OCI-LY7 (cell line): ENCODE results near the gene MIEN1. TPM values are rescaled to one million over a fixed set of nuclear protein-coding genes. Genes with fewer than 3 reads are reported as not detected.

ENCODE experiments used
- BruUV-seq: library from RNA; stranded (reverse); fragments of 400-500 nt; replicated peaks from 2 replicates; lab custom pipeline; 2021; lab: Mats Ljungman, UMichigan
- CTCF ChIA-PET: fragments of 300-600 bp; sonication (Branson Sonifier 250); formaldehyde crosslinking; loops from one replicate; lab custom pipeline; 2022; ENCODE audit warnings: antibody characterized with exemption; ENCODE audit not compliant: unreplicated experiment; lab: Charles Lee
- POLR2A ChIA-PET: fragments of 300-600 bp; sonication (Branson Sonifier 250); formaldehyde crosslinking; loops from one replicate; lab custom pipeline; 2022; ENCODE audit warnings: antibody characterized with exemption; lab: Charles Lee
- DNase-seq: peaks from one replicate; pipeline ENCODE4 v3.0.0-alpha.2; 2015; ENCODE audit warnings: low spot score
- H2AFZ ChIP-seq: fragments of 200-600 bp; sonication (generic), shearing (Covaris generic); 2 replicates; pipeline ENCODE4 v1.6.1; 2014; ENCODE audit warnings: mild to moderate bottlenecking, antibody characterized with exemption, low read length, moderate library complexity
- H3K27ac ChIP-seq: fragments of 200-600 bp; sonication (generic); 2 replicates; pipeline ENCODE4 v1.5.1; 2014; ENCODE audit warnings: mixed run types, low read depth, mild to moderate bottlenecking, moderate library complexity, low read length, inconsistent platforms; ENCODE audit not compliant: poor library complexity, severe bottlenecking
- H3K36me3 ChIP-seq: fragments of 200-600 bp; sonication (generic); 2 replicates; pipeline ENCODE4 v1.6.1; 2014; ENCODE audit warnings: mild to moderate bottlenecking, antibody characterized with exemption, low read length, moderate library complexity, mixed read lengths; ENCODE audit not compliant: insufficient read depth
- H3K4me1 ChIP-seq: fragments of 200-600 bp; sonication (generic); 2 replicates; pipeline ENCODE4 v1.5.1; 2014; ENCODE audit warnings: mild to moderate bottlenecking, low read length; ENCODE audit not compliant: insufficient read depth, poor library complexity, severe bottlenecking
- H3K4me2 ChIP-seq: fragments of 200-600 bp; sonication (generic); 2 replicates; pipeline ENCODE4 v1.6.1; 2014; ENCODE audit warnings: mild to moderate bottlenecking, low read length
- H3K4me3 ChIP-seq: fragments of 200-600 bp; sonication (generic); 2 replicates; pipeline ENCODE4 v1.5.1; 2014; ENCODE audit warnings: mild to moderate bottlenecking, low read depth, low read length; ENCODE audit not compliant: poor library complexity, severe bottlenecking
- H3K79me2 ChIP-seq: fragments of 200-600 bp; sonication (generic); 2 replicates; pipeline ENCODE4 v1.6.1; 2016; ENCODE audit warnings: low read depth, mild to moderate bottlenecking, low read length, moderate library complexity, mixed read lengths; ENCODE audit not compliant: insufficient read depth
- H3K9me2 ChIP-seq: fragments of 200-600 bp; sonication (generic); 2 replicates; pipeline ENCODE4 v1.6.1; 2016; ENCODE audit warnings: mild to moderate bottlenecking, low read length, mixed read lengths; ENCODE audit not compliant: insufficient read depth
- H3K9me3 ChIP-seq: fragments of 200-600 bp; sonication (generic); 2 replicates; pipeline ENCODE4 v1.6.1; 2014; ENCODE audit warnings: mild to moderate bottlenecking, mixed run types, low read length, mixed read lengths
- H4K20me1 ChIP-seq: fragments of 200-600 bp; sonication (generic); 2 replicates; pipeline ENCODE4 v1.6.1; 2014; ENCODE audit warnings: mild to moderate bottlenecking, antibody characterized with exemption, low read length, moderate library complexity, mixed read lengths; ENCODE audit not compliant: insufficient read depth
- EZH2phosphoT487 ChIP-seq: fragments of 200-600 bp; sonication (generic); IDR thresholded peaks from 2 replicates; pipeline ENCODE4 v1.6.1; 2018; ENCODE audit warnings: low read depth, borderline replicate concordance, mild to moderate bottlenecking, mixed run types, antibody characterized with exemption, low read length, moderate library complexity, mixed read lengths
- intact Hi-C: fragments of 100-400 bp; cut with micrococcal nuclease; formaldehyde crosslinking; loops from one replicate; pipeline ENCODE4 v1.10.0; 2022; ENCODE audit not compliant: unreplicated experiment
- total RNA-seq, 2 experiments: library from RNA; depleted of rRNA in 1 of 2; stranded (reverse); fragments of >200 nt in 1 of 2; shearing (Covaris generic) in 1 of 2; gene quantifications; 2 replicates each; pipeline ENCODE4 v1.2.3, GENCODE V29; 2014 to 2022
- TF ChIP-seq, protein P1 (sequence below): fragments of 200-600 bp; sonication (generic); conservative IDR thresholded peaks from 2 replicates; pipeline ENCODE4 v1.5.1; 2014; ENCODE audit warnings: mild to moderate bottlenecking, antibody characterized with exemption, low read length, moderate library complexity, mixed read lengths

Gene MIEN1
- total RNA-seq, 2 experiments from 2014 or later: 55.4 to 89.9 TPM

GRCh38 chr17:39754161-39754957 lies 24.0 kb upstream of the MIEN1 start:
- no peaks in the 10 kb centered on the region for H3K9me2 ChIP-seq
- CTCF ChIA-PET: interaction anchor here (1.7 kb wide), 1 partner anchor 133 kb away, joined by 5 read pairs; no protein-coding TSS in a partner anchor
- intact Hi-C loops: loop anchor here (1.0 to 10.0 kb wide), 10 partner anchors 24 to 300 kb away; partner anchors contain the start of genes IKZF3, LRRC3C, MED1 and MIEN1

GRCh38 chr17:39753514-39754160 lies 23.3 kb upstream of the MIEN1 start:
- DNase-seq: peak; percentile 78

More at GRCh38 chr17:39754161-39754957, 24.0 kb upstream of the MIEN1 start:
- peaks cover 73% of the 10 kb centered on the region for H3K4me1 ChIP-seq
- POLR2A ChIA-PET: interaction anchor here (0.6 to 3.8 kb wide), 6 partner anchors 18 to 136 kb away, joined by 3 to 27 read pairs (median 10); no protein-coding TSS in a partner anchor
- peaks cover 14% of the 10 kb centered on the region; the same call in 1 of the 2 replicates for H3K79me2 ChIP-seq
- H4K20me1 ChIP-seq: no peaks in the 10 kb centered on the region
- peaks cover 4% of the 10 kb centered on the region; the same call in 1 of the 2 replicates for H3K36me3 ChIP-seq
- H3K9me3 ChIP-seq: no peaks in the 10 kb centered on the region
- peak overlapping the region; percentile 31; the same call in 1 of the 2 replicates for H2AFZ ChIP-seq
- peak overlapping the region; percentile 99 for H3K27ac ChIP-seq
- DNase-seq: peak; percentile 99
- H3K4me2 ChIP-seq: peak overlapping the region; percentile 94
- no peak for TF ChIP-seq EZH2phosphoT487
- TF ChIP-seq, protein P1, sequence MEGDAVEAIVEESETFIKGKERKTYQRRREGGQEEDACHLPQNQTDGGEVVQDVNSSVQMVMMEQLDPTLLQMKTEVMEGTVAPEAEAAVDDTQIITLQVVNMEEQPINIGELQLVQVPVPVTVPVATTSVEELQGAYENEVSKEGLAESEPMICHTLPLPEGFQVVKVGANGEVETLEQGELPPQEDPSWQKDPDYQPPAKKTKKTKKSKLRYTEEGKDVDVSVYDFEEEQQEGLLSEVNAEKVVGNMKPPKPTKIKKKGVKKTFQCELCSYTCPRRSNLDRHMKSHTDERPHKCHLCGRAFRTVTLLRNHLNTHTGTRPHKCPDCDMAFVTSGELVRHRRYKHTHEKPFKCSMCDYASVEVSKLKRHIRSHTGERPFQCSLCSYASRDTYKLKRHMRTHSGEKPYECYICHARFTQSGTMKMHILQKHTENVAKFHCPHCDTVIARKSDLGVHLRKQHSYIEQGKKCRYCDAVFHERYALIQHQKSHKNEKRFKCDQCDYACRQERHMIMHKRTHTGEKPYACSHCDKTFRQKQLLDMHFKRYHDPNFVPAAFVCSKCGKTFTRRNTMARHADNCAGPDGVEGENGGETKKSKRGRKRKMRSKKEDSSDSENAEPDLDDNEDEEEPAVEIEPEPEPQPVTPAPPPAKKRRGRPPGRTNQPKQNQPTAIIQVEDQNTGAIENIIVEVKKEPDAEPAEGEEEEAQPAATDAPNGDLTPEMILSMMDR: peak; percentile 76
- peak overlapping the region; percentile 67 for H3K4me3 ChIP-seq
- no TSS peak for BruUV-seq

More at GRCh38 chr17:39753514-39754160, 23.3 kb upstream of the MIEN1 start:
- CTCF ChIA-PET: interaction anchor here (1.7 kb wide), 1 partner anchor 132 kb away, joined by 5 read pairs; no protein-coding TSS in a partner anchor
- Histone ChIP-seq H3K4me2 (peak overlapping the region; percentile 75), H3K4me3 (peak overlapping the region; percentile 63), H4K20me1 (no peaks in the 10 kb centered on the region), H3K9me3 (no peaks in the 10 kb centered on the region), H3K27ac (peak overlapping the region; percentile 85), H3K36me3 (no peaks in the 10 kb centered on the region; the same call in 1 of the 2 replicates), H3K4me1 (peaks cover 66% of the 10 kb centered on the region), H3K79me2 (peaks cover 8% of the 10 kb centered on the region; the same call in 1 of the 2 replicates), H2AFZ (peak overlapping the region; percentile 31; the same call in 1 of the 2 replicates), H3K9me2 (no peaks in the 10 kb centered on the region)
- POLR2A ChIA-PET: interaction anchor here (0.8 to 3.8 kb wide), 3 partner anchors 45 to 108 kb away, joined by 3 to 27 read pairs (median 4); no protein-coding TSS in a partner anchor
- intact Hi-C loops: loop anchor here (1.0 to 10.0 kb wide), 10 partner anchors 23 to 299 kb away; partner anchors contain the start of genes IKZF3, LRRC3C, MED1 and MIEN1
- BruUV-seq: no TSS peak
- TF ChIP-seq EZH2phosphoT487: no peak
- TF ChIP-seq, protein P1: no peak
